C4-2B (cell line): ENCODE results near the gene TSPEAR.

Experiments used
- ZFX ChIP-seq: fragments of 450-650 bp; IDR thresholded peaks from 2 replicates; pipeline ENCODE4 v1.6.1; 2017
- TF ChIP-seq, protein P1 (sequence below): fragments of 450-650 bp; conservative IDR thresholded peaks from 2 replicates; pipeline ENCODE4 v1.5.1; 2017; ENCODE audit warnings: mild to moderate bottlenecking

DNA sequence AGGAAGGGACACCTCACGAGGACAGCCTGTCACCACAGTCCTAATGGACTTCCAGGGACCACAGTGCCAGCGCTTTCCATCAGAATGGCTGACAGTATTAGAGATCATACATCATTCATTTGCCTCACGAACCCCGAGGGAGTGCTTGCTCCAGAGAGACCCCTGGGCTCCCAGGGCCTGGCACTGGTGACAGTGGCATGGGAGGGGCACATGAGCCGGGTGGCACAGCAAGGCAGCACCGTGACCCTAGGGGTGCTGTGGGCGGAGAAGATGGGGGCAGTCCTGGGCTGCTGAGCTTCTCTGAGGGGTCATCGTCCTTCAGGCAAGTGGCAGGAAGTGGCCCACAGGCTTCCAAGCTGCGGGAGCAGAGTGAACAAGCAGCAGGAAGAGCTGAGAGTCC lies 16.4 kb upstream of the TSPEAR start:
- TF ChIP-seq, protein P1, sequence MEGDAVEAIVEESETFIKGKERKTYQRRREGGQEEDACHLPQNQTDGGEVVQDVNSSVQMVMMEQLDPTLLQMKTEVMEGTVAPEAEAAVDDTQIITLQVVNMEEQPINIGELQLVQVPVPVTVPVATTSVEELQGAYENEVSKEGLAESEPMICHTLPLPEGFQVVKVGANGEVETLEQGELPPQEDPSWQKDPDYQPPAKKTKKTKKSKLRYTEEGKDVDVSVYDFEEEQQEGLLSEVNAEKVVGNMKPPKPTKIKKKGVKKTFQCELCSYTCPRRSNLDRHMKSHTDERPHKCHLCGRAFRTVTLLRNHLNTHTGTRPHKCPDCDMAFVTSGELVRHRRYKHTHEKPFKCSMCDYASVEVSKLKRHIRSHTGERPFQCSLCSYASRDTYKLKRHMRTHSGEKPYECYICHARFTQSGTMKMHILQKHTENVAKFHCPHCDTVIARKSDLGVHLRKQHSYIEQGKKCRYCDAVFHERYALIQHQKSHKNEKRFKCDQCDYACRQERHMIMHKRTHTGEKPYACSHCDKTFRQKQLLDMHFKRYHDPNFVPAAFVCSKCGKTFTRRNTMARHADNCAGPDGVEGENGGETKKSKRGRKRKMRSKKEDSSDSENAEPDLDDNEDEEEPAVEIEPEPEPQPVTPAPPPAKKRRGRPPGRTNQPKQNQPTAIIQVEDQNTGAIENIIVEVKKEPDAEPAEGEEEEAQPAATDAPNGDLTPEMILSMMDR: no peak
- TF ChIP-seq ZFX: no peak
